DMS 273 treated with DMSO at 0.1 percent for 48 hours (cell line): ENCODE measurements around the gene SUPT7L.
"Not testable (repeated sequence)": the region's sequence is repeated elsewhere in the genome, so short reads cannot be mapped to it uniquely, and the experiment has no call there.

Source experiments
- DNase-seq: peaks from one replicate; lab custom pipeline; 2025; lab: John Stamatoyannopoulos, UW

The SUPT7L gene

GRCh38 chr2:27636766-27637165 lies 26.6 kb downstream of the SUPT7L start:
- no peak for DNase-seq

GRCh38 chr2:27634291-27634690 lies 29.1 kb downstream of the SUPT7L start:
- no peak for DNase-seq

GRCh38 chr2:27630257-27630656 lies 33.2 kb downstream of the SUPT7L start:
- DNase-seq = not testable (repeated sequence)

GRCh38 chr2:27628767-27629709 lies 34.4 kb downstream of the SUPT7L start, which contains the start of the genes CCDC121 and GPN1:
Gene CCDC121, minus strand, starts transcription at chr2:27629012. Its CDS starts 1,213 bp downstream, at chr2:27627799.
Gene GPN1, plus strand, starts transcription at chr2:27629050. Its CDS starts 9 bp downstream, at chr2:27629059.
- DNase-seq = peak; percentile 69

GRCh38 chr2:27627963-27628766 lies 35.2 kb downstream of the SUPT7L start:
- no peak for DNase-seq

- DNase-seq = not testable (repeated sequence)
Observed at GRCh38 chr2:27626921-27627320, 36.5 kb downstream of the SUPT7L start.

GRCh38 chr2:27626323-27626722 lies 37.1 kb downstream of the SUPT7L start:
- DNase-seq = not testable (repeated sequence)

- no peak for DNase-seq
Observed at GRCh38 chr2:27624943-27625342, 38.5 kb downstream of the SUPT7L start.

GRCh38 chr2:27622921-27623384 lies 40.5 kb downstream of the SUPT7L start:
- DNase-seq = no peak

- DNase-seq = no peak
Observed at GRCh38 chr2:27621524-27621923, 41.9 kb downstream of the SUPT7L start.

- DNase-seq = peak; percentile 8
Observed at GRCh38 chr2:27615316-27615715, 48.1 kb downstream of the SUPT7L start.

- no peak for DNase-seq
Observed at GRCh38 chr2:27613985-27614384, 49.4 kb downstream of the SUPT7L start.

- no peak for DNase-seq
Observed at GRCh38 chr2:27606611-27607010, 56.8 kb downstream of the SUPT7L start.
